ENCODE measurements around the gene USP10. TPM values are rescaled to one million over a fixed set of nuclear protein-coding genes. Genes with fewer than 3 reads are reported as not detected.

USP10 gene
- total RNA-seq, 4 donors from 2014 or later, result 49.1 to 70.2 (median 60.0) TPM

GRCh38 chr16:84816023-84816422 lies 116.2 kb downstream of the USP10 start:
- no peaks in the 10 kb centered on the region for H3K36me3 ChIP-seq
- 67 to 88% methylated on average over 1 to 3 of the region's 7 CpGs for WGBS, 2 donors (ENCODE audit: low coverage in 1 of 2)
- H3K9me3 ChIP-seq, result no peaks in the 10 kb centered on the region
- no peak overlapping the region for H3K4me3 ChIP-seq
- TF ChIP-seq POLR2AphosphoS5 (IDR thresholded peaks at IDR 0.05) (no peak), POLR2A (IDR thresholded peaks at IDR 0.05) (no peak), CTCF (IDR thresholded peaks at IDR 0.05) (no peak), EP300 (IDR thresholded peaks at IDR 0.05) (no peak)
- H3K4me1 ChIP-seq, result peaks cover 0 to 22% (median 3%) of the 10 kb centered on the region in 3 donors
- H3K27me3 ChIP-seq, result no peaks in the 10 kb centered on the region
- peak overlapping the region in 2 of 4 donors; percentile 4 to 53 for H3K27ac ChIP-seq
- no peak for ATAC-seq

GRCh38 chr16:84816485-84816884 lies 116.7 kb downstream of the USP10 start:
- TF ChIP-seq EP300 (IDR thresholded peaks at IDR 0.05), result no peak
- no peak for TF ChIP-seq CTCF (IDR thresholded peaks at IDR 0.05)
- no peak for TF ChIP-seq POLR2A (IDR thresholded peaks at IDR 0.05)
- TF ChIP-seq POLR2AphosphoS5 (IDR thresholded peaks at IDR 0.05), result no peak
- Histone ChIP-seq H3K4me3 (no peak overlapping the region), H3K4me1 (peaks cover 0 to 23% (median 3%) of the 10 kb centered on the region in 3 donors), H3K36me3 (no peaks in the 10 kb centered on the region), H3K27me3 (no peaks in the 10 kb centered on the region), H3K9me3 (no peaks in the 10 kb centered on the region), H3K27ac (peak overlapping the region in 1 of 4 donors; percentile 53)
- no peak for ATAC-seq
- WGBS, 2 donors (ENCODE audit: low coverage in 1 of 2), result 81 to 89% methylated on average over 1 to 10 of the region's 10 CpGs

- WGBS, 2 donors (ENCODE audit: low coverage in 1 of 2), result 92 to 100% methylated on average over 1 to 2 of the region's 10 CpGs
- no peak for ATAC-seq
- TF ChIP-seq POLR2A (IDR thresholded peaks at IDR 0.05) (no peak), EP300 (IDR thresholded peaks at IDR 0.05) (no peak), CTCF (IDR thresholded peaks at IDR 0.05) (no peak), POLR2AphosphoS5 (IDR thresholded peaks at IDR 0.05) (no peak)
- peak overlapping the region in 1 of 4 donors; percentile 17 for H3K27ac ChIP-seq
- no peak overlapping the region for H3K4me3 ChIP-seq
- H3K9me3 ChIP-seq, result no peaks in the 10 kb centered on the region
- H3K4me1 ChIP-seq, result peaks cover 0 to 30% (median 3%) of the 10 kb centered on the region in 3 donors
- no peaks in the 10 kb centered on the region for H3K36me3 ChIP-seq
- H3K27me3 ChIP-seq, result no peaks in the 10 kb centered on the region
Observed at GRCh38 chr16:84817206-84817605, 117.4 kb downstream of the USP10 start.

GRCh38 chr16:84817613-84818012 lies 117.8 kb downstream of the USP10 start:
- H3K36me3 ChIP-seq, result no peaks in the 10 kb centered on the region
- WGBS, 2 donors (ENCODE audit: low coverage in 1 of 2), result 100% methylated on average over 1 of the region's 2 CpGs; no CpG with 5 or more reads in 1 of the 2 donors
- no peaks in the 10 kb centered on the region for H3K27me3 ChIP-seq
- no peak for ATAC-seq
- H3K4me1 ChIP-seq, result peaks cover 0 to 34% (median 3%) of the 10 kb centered on the region in 3 donors
- peak overlapping the region in 1 of 4 donors; percentile 17 for H3K27ac ChIP-seq
- H3K9me3 ChIP-seq, result no peaks in the 10 kb centered on the region
- H3K4me3 ChIP-seq, result no peak overlapping the region
- no peak for TF ChIP-seq POLR2AphosphoS5 (IDR thresholded peaks at IDR 0.05)
- TF ChIP-seq POLR2A (IDR thresholded peaks at IDR 0.05), result no peak
- TF ChIP-seq EP300 (IDR thresholded peaks at IDR 0.05), result no peak
- TF ChIP-seq CTCF (IDR thresholded peaks at IDR 0.05), result no peak

- TF ChIP-seq EP300 (IDR thresholded peaks at IDR 0.05), result no peak
- no peak for TF ChIP-seq POLR2A (IDR thresholded peaks at IDR 0.05)
- no peak for TF ChIP-seq POLR2AphosphoS5 (IDR thresholded peaks at IDR 0.05)
- TF ChIP-seq CTCF (IDR thresholded peaks at IDR 0.05), result no peak
- no peak for ATAC-seq
- Histone ChIP-seq H3K9me3 (no peaks in the 10 kb centered on the region), H3K27ac (no peak overlapping the region), H3K27me3 (no peaks in the 10 kb centered on the region), H3K4me3 (no peak overlapping the region), H3K4me1 (peaks cover 0 to 39% (median 6%) of the 10 kb centered on the region in 3 donors), H3K36me3 (no peaks in the 10 kb centered on the region)
- 83 to 85% methylated on average over 1 to 2 of the region's 2 CpGs for WGBS, 2 donors (ENCODE audit: low coverage in 1 of 2)
Observed at GRCh38 chr16:84818133-84818532, 118.3 kb downstream of the USP10 start.
